DND-41 (cell line): ENCODE results near the gene GPR152.

Experiments used
- CTCF ChIP-seq: IDR thresholded peaks from 2 replicates; pipeline ENCODE4 v1.5.1; 2012; ENCODE audit warnings: borderline replicate concordance, low read length, moderate library complexity, mild to moderate bottlenecking; ENCODE audit not compliant: poor library complexity, severe bottlenecking; ENCODE audit errors: extremely low read depth
- EZH2 ChIP-seq: IDR thresholded peaks from 3 replicates; pipeline ENCODE4 v1.6.1; 2012; ENCODE audit warnings: borderline replicate concordance, low read depth, mild to moderate bottlenecking, moderate library complexity, low read length, inconsistent platforms; ENCODE audit not compliant: severe bottlenecking

- TF ChIP-seq CTCF, result no peak
- no peak for TF ChIP-seq EZH2
Measured at GRCh38 chr11:67433536-67434394, 18.8 kb downstream of the GPR152 start.
